K562 (cell line): ENCODE data around the gene INHBC. TPM values are rescaled to one million over a fixed set of nuclear protein-coding genes. Genes with fewer than 3 reads are reported as not detected.

Experiments
- ATAC-seq: fragments of 200-7000 bp; cut with Tn5 transposase; 3 replicates; pipeline ENCODE4 v1.9.1; 2020; ENCODE audit warnings: moderate library complexity
- BruUV-seq: library from RNA; stranded (reverse); fragments of 400-500 nt; replicated peaks from 2 replicates; lab custom pipeline; 2021; lab: Mats Ljungman, UMichigan
- CTCF ChIA-PET: fragments of 300-600 bp; formaldehyde crosslinking; extraction: SDS; loops from one replicate; lab custom pipeline; 2021; ENCODE audit warnings: low intra/inter-chr PET ratio; lab: Yijun Ruan, JAX
- POLR2A ChIA-PET: fragments of 300-600, 350-650 bp; sonication (Branson Sonifier 250); formaldehyde crosslinking; extraction: SDS; loops from one replicate; lab custom pipeline; 2021; ENCODE audit warnings: antibody characterized with exemption, inconsistent platforms; lab: Yijun Ruan, JAX
- DNase-seq, 4 experiments: peaks; one replicate each; pipeline versions ENCODE4 v3.0.0 to v3.0.0-alpha.2; 2011 to 2018; ENCODE audit warnings: low spot score in 3 of 4, mixed read lengths in 3 of 4; ENCODE audit errors: extremely low read depth in 1 of 4
- FAIRE-seq: peaks from 2 replicates; lab custom pipeline; 2011; peaks lifted over from hg19 to GRCh38; lab: Jason Lieb, UNC
- H2AFZ ChIP-seq: 2 replicates; pipeline ENCODE4 v1.6.0; 2011; ENCODE audit warnings: low read depth, low read length, control low read depth, inconsistent platforms
- H3K27ac ChIP-seq: fragments of 200-600 bp; 3 replicates; pipeline ENCODE4 v1.8.0; 2011; ENCODE audit warnings: low read depth, mild to moderate bottlenecking, control low read depth, inconsistent platforms, low read length, moderate library complexity, mixed read lengths; ENCODE audit errors: extremely low read depth
- H3K27me3 ChIP-seq, 2 experiments: fragments of 300-600 bp in 1 of 2; 2 replicates in 1 of 2; 3 replicates in 1 of 2; pipeline versions ENCODE4 v1.6.0 to v1.8.0; 2011; ENCODE audit warnings: inconsistent platforms in 2 of 2, low read length in 2 of 2, mild to moderate bottlenecking in 1 of 2, mixed read lengths in 1 of 2, moderate library complexity in 1 of 2; ENCODE audit not compliant: control insufficient read depth in 2 of 2, insufficient read depth in 2 of 2
- H3K36me3 ChIP-seq: fragments of 300-600 bp; 3 replicates; pipeline ENCODE4 v1.8.0; 2011; ENCODE audit warnings: mild to moderate bottlenecking, low read length, inconsistent platforms; ENCODE audit not compliant: control insufficient read depth, insufficient read depth
- H3K4me1 ChIP-seq, 2 experiments: fragments of 200-600 bp in 1 of 2; replicated peaks in 1 of 2; 2 replicates in 1 of 2; 3 replicates in 1 of 2; pipeline versions ENCODE4 v1.5.1 to v1.8.0; 2011; ENCODE audit warnings: inconsistent platforms in 2 of 2, low read length in 2 of 2, mild to moderate bottlenecking in 1 of 2, mixed read lengths in 1 of 2, moderate library complexity in 1 of 2; ENCODE audit not compliant: control insufficient read depth in 2 of 2, insufficient read depth in 2 of 2
- H3K4me2 ChIP-seq: 2 replicates; pipeline ENCODE4 v1.6.1; 2011; ENCODE audit warnings: low read length, control low read depth, inconsistent platforms, mixed read lengths; ENCODE audit not compliant: insufficient read depth
- H3K4me3 ChIP-seq: fragments of 200-600 bp; sonication (generic), shearing (Covaris generic); 2 replicates; pipeline ENCODE4 v1.5.1; 2016; ENCODE audit warnings: control low read depth, inconsistent platforms
- H3K79me2 ChIP-seq: fragments of 200-600 bp; 3 replicates; pipeline ENCODE4 v1.8.0; 2011; ENCODE audit warnings: low read length, inconsistent platforms; ENCODE audit not compliant: control insufficient read depth, insufficient read depth
- H3K9ac ChIP-seq, 2 experiments: 2 replicates each; pipeline versions ENCODE4 v1.6.0 to v1.6.1; 2011; ENCODE audit warnings: low read depth in 2 of 2, low read length in 2 of 2, control low read depth in 1 of 2, inconsistent platforms in 1 of 2, mild to moderate bottlenecking in 1 of 2, mixed read lengths in 1 of 2; ENCODE audit not compliant: insufficient read depth in 1 of 2
- H3K9me1 ChIP-seq: one replicate; pipeline ENCODE4 v1.6.0; 2011; ENCODE audit warnings: inconsistent platforms, mild to moderate bottlenecking, low read length, moderate library complexity; ENCODE audit not compliant: control insufficient read depth, insufficient read depth
- H3K9me3 ChIP-seq: replicated peaks from 2 replicates; pipeline ENCODE4 v1.5.1; 2011; ENCODE audit warnings: low read depth, low read length, inconsistent platforms; ENCODE audit not compliant: control insufficient read depth, insufficient read depth
- H4K20me1 ChIP-seq: replicated peaks from 2 replicates; pipeline ENCODE4 v1.6.1; 2011; ENCODE audit warnings: low read length, inconsistent platforms, mixed read lengths; ENCODE audit not compliant: control insufficient read depth, insufficient read depth
- BRF1 ChIP-seq: IDR thresholded peaks from 3 replicates; pipeline ENCODE4 v1.6.1; 2011; ENCODE audit warnings: borderline replicate concordance, mild to moderate bottlenecking; ENCODE audit not compliant: insufficient read length; ENCODE audit errors: extremely low read depth
- HOXB6 ChIP-seq: fragments of 250-450 bp; sonication (Bioruptor Pico); IDR thresholded peaks from 2 replicates; pipeline ENCODE4 v1.5.1; 2022; ENCODE audit warnings: mild to moderate bottlenecking, borderline replicate concordance
- U2AF1 ChIP-seq: fragments of 200-400 bp; formaldehyde crosslinking; optimal IDR thresholded peaks from 2 replicates; pipeline ENCODE3; 2017; ENCODE audit warnings: mild to moderate bottlenecking, low read depth, low read length, moderate library complexity
- ZFX ChIP-seq: sonication (generic); formaldehyde crosslinking; IDR thresholded peaks from 2 replicates; pipeline ENCODE4 v1.8.0; 2022; ENCODE audit warnings: mild to moderate bottlenecking, missing genetic modification reagents, moderate library complexity
- ZNF143 ChIP-seq: sonication (generic); formaldehyde crosslinking; IDR thresholded peaks from 2 replicates; pipeline ENCODE4 v1.9.0; 2022; ENCODE audit warnings: mild to moderate bottlenecking, missing genetic modification reagents
- ZNF589 ChIP-seq: fragments of 200-800 bp; sonication (Bioruptor generic); IDR thresholded peaks from 2 replicates; pipeline ENCODE4 v1.6.1; 2016; ENCODE audit warnings: low read depth, missing genetic modification characterization, missing compliant biosample characterization
- WGBS: fragments of 100-300 bp; shearing (Covaris generic); methylation state at CpG from one replicate; pipeline ENCODE4 v1.1.6; 2016; ENCODE audit warnings: low coverage, mixed read lengths; ENCODE audit not compliant: insufficient coverage; ENCODE audit errors: missing lambda C conversion rate; 5-methylcytosine and 5-hydroxymethylcytosine counted together
- in situ Hi-C: fragments of 300-500 bp; cut with MboI; formaldehyde crosslinking; loops from 4 replicates; pipeline ENCODE4 v1.15.0; 2018; ENCODE audit warnings: inconsistent platforms, mixed read lengths
- intact Hi-C: fragments of 100-400 bp; cut with micrococcal nuclease; formaldehyde crosslinking; loops from 2 replicates; pipeline ENCODE4 v1.14.2; 2022
- polyA plus RNA-seq, 8 experiments: library from polyadenylated mRNA; depleted of rRNA in 4 of 8; stranded (reverse) in 5 of 8; unstranded in 3 of 8; fragments of >200 nt; fragmentation: Nextera tagmentation in 2 of 8; fragmentation: Illumina TruSeq in 1 of 8; extraction: Ambion mirVana in 2 of 8; extraction: Trizol in 1 of 8; gene quantifications; 2 replicates each; pipeline versions ENCODE4 v1.2.1 to v1.2.3, GENCODE V29; 2011 to 2014; ENCODE audit warnings: inconsistent platforms in 1 of 8, missing spikeins in 1 of 8
- total RNA-seq, 7 experiments: library from RNA; depleted of rRNA in 6 of 7; stranded (reverse); fragments of >200 nt in 6 of 7; fragmentation: Illumina TruSeq in 2 of 7; extraction: Trizol in 2 of 7; gene quantifications; 2 replicates each; pipeline versions ENCODE4 v1.2.1 to v1.2.3, GENCODE V29; 2011 to 2021; ENCODE audit warnings: low replicate concordance in 1 of 7

INHBC gene
- total and polyA plus RNA-seq, 9 of the 15 experiments (the other 6 are each of a cell fraction or from before 2014, with no cell fraction given): 0.07 to 0.24 (median 0.15) TPM; not detected in 4

GRCh38 chr12:57435293-57435692 is 709 bp downstream of the INHBC start:
- DNase-seq (peak in 1 of 4 experiments; percentile 23), ATAC-seq (peak; percentile 9; the same call in 1 of the 3 replicates), FAIRE-seq (no peak)
- no peaks in the 10 kb centered on the region for H4K20me1 ChIP-seq
- no peaks in the 10 kb centered on the region for H3K9me3 ChIP-seq
- 64% methylated on average over 3 of the region's 4 CpGs for WGBS
- no peaks in the 10 kb centered on the region for H3K36me3 ChIP-seq
- peak overlapping the region in 1 of 2 experiments; percentile 63; a peak in 2 of 4 replicates for H3K9ac ChIP-seq
- H3K4me2 ChIP-seq: no peak overlapping the region
- ChIA-PET CTCF (interaction anchor here (0.6 kb wide), 1 partner anchor 132 kb away, joined by 3 read pairs; no protein-coding TSS in a partner anchor), POLR2A (interaction anchor here (0.6 to 1.3 kb wide), 6 partner anchors 11 to 506 kb away, joined by 3 to 8 read pairs (median 3); partner anchors contain the start of gene ATP23)
- in situ Hi-C loops: no loop called here
- peaks cover 9 to 13% of the 10 kb centered on the region in 2 experiments; a peak in 4 of 5 replicates for H3K4me1 ChIP-seq
- H3K79me2 ChIP-seq: peaks cover 9% of the 10 kb centered on the region; the same call in 1 of the 3 replicates
- TF ChIP-seq ZFX (peak; percentile 36), HOXB6 (no peak), ZNF143 (CRISPR knock-in tag) (0 out of 2 replicates have a peak, but pooled peaks have one; percentile 42), BRF1 (no peak)
- peak overlapping the region; percentile 70 for H2AFZ ChIP-seq
- BruUV-seq: no TSS peak
- no peaks in the 10 kb centered on the region for H3K27me3 ChIP-seq
- intact Hi-C loops: no loop called here
- no peak overlapping the region for H3K4me3 ChIP-seq
- H3K27ac ChIP-seq: no peak overlapping the region
- H3K9me1 ChIP-seq: no peaks in the 10 kb centered on the region

- H2AFZ ChIP-seq: no peak overlapping the region
- POLR2A ChIA-PET: interaction anchor here (0.6 to 1.0 kb wide), 3 partner anchors 8 to 16 kb away, joined by 3 to 4 read pairs (median 4); no protein-coding TSS in a partner anchor
- no peaks in the 10 kb centered on the region for H3K36me3 ChIP-seq
- no peak overlapping the region for H3K4me3 ChIP-seq
- H3K27me3 ChIP-seq: no peaks in the 10 kb centered on the region
- H3K9me1 ChIP-seq: no peaks in the 10 kb centered on the region
- peaks cover 6 to 7% of the 10 kb centered on the region in 2 experiments; a peak in 3 of 5 replicates for H3K4me1 ChIP-seq
- no peak overlapping the region for H3K27ac ChIP-seq
- no peaks in the 10 kb centered on the region for H3K79me2 ChIP-seq
- no peak overlapping the region for H3K4me2 ChIP-seq
- FAIRE-seq (no peak), DNase-seq (no peak), ATAC-seq (no peak)
- 0 out of 2 replicates have a peak, but pooled peaks cover 3% of the 10 kb centered on the region for H3K9me3 ChIP-seq
- CTCF ChIA-PET: no interaction called here
- no peak overlapping the region for H3K9ac ChIP-seq
- TF ChIP-seq U2AF1 (no peak), ZNF589 (CRISPR knock-in tag) (no peak)
- 25% methylated on average over 1 of the region's 1 CpG for WGBS
- BruUV-seq: no TSS peak
- no peaks in the 10 kb centered on the region for H4K20me1 ChIP-seq
- in situ Hi-C loops (no loop called here), intact Hi-C loops (no loop called here)
Observed at GRCh38 chr12:57438400-57438799, 3.8 kb downstream of the INHBC start.
